ENCODE data around the gene SCYGR5.

DNA sequence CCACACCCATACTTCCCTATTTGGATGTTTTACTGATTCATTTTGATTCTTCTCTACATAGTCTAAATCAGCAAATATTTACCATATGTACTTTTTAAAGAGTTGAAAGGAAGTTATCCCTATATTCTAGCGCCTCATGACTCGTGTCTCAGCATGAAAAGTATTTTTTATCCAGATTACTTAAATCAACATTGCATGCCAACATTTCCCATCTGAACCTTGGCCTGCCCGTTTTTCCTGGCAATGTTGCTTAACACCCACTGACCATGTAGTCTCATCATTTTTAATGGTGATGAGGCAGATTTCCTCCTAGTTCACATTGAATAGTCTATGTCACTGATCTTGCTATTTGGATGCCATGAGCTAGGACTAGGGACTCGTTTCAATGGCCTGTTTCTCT is 13.2 kb upstream of the SCYGR5 start:
- TF ChIP-seq, protein P1, sequence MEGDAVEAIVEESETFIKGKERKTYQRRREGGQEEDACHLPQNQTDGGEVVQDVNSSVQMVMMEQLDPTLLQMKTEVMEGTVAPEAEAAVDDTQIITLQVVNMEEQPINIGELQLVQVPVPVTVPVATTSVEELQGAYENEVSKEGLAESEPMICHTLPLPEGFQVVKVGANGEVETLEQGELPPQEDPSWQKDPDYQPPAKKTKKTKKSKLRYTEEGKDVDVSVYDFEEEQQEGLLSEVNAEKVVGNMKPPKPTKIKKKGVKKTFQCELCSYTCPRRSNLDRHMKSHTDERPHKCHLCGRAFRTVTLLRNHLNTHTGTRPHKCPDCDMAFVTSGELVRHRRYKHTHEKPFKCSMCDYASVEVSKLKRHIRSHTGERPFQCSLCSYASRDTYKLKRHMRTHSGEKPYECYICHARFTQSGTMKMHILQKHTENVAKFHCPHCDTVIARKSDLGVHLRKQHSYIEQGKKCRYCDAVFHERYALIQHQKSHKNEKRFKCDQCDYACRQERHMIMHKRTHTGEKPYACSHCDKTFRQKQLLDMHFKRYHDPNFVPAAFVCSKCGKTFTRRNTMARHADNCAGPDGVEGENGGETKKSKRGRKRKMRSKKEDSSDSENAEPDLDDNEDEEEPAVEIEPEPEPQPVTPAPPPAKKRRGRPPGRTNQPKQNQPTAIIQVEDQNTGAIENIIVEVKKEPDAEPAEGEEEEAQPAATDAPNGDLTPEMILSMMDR (IDR thresholded peaks at IDR 0.05) = no peak
- TF ChIP-seq POLR2A (IDR thresholded peaks at IDR 0.05) = no peak

All from uterus (tissue), 2 donors.